H4 (cell line): ENCODE measurements around the gene STOML1. TPM values are rescaled to one million over a fixed set of nuclear protein-coding genes. Genes with fewer than 3 reads are reported as not detected.

Experiments
- DNase-seq: peaks from one replicate; pipeline ENCODE4 v3.0.0-alpha.2; 2015; ENCODE audit warnings: low spot score
- total RNA-seq: library from RNA; depleted of rRNA; stranded (reverse); fragments of >200 nt; shearing (Covaris generic); gene quantifications from 2 replicates; pipeline ENCODE4 v1.2.3, GENCODE V29; 2014

The STOML1 gene
- total RNA-seq, 1 experiment from 2014 or later: 6.7 TPM

DNA sequence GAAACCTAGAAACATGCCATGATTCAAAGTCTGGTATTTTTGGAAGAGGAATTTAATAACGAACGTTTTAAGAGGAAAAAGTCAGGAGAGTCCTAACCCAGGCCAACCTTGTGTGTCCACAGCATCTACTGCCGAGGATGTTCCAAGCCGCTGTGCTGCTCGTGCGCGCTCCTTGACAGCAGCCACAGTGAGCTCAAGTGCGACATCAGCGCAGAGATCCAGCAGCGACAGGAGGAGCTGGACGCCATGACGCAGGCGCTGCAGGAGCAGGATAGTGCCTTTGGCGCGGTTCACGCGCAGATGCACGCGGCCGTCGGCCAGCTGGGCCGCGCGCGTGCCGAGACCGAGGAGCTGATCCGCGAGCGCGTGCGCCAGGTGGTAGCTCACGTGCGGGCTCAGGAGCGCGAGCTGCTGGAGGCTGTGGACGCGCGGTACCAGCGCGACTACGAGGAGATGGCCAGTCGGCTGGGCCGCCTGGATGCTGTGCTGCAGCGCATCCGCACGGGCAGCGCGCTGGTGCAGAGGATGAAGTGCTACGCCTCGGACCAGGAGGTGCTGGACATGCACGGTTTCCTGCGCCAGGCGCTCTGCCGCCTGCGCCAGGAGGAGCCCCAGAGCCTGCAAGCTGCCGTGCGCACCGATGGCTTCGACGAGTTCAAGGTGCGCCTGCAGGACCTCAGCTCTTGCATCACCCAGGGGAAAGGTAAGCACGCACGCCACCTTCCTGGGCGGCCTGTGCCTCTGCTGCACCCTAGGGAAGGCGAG, 30.8 kb upstream of the STOML1 start:
- no peak for DNase-seq

DNA sequence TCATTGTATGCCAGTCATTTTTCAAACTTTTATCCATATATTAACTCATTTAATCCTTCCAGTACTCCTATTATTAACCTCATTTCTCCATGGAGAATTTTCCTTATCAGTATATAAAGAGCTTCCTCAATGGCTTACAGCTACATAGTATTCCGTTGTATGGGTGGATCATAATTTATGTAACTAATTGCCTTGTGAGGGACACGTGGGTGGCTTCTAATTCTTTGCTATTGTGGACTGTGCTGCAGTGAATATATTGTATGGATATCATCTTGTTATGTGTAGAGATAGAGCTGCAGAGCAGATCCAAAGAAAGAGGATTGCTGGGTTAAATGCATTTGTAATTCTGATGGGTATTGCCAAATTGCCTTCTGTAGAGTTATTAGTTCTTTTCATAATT, 27.6 kb upstream of the STOML1 start:
- DNase-seq: no peak

DNA sequence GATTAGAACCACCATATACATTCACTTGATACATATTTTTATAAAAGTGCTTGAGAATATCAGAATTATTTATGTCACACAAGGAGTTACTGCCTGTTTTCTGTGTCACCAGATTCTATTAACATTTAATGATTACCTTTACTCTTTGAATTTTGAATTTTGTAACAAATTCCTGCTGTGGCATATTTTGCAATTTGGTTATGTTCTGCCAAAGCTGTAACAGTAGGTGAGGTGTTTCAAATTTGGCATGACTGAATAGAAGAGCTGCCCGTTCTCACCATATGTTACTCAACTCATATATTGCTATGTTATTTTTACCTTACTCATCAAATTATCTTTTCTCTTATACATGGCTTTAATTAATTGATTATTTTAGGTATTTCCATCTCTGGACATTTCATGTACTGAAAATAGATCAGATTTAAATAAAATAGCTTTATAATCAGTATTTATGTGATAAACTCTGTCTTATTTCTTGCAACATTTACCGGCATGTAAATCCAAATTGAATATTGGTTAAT, 21.3 kb upstream of the STOML1 start:
- DNase-seq: no peak

DNA sequence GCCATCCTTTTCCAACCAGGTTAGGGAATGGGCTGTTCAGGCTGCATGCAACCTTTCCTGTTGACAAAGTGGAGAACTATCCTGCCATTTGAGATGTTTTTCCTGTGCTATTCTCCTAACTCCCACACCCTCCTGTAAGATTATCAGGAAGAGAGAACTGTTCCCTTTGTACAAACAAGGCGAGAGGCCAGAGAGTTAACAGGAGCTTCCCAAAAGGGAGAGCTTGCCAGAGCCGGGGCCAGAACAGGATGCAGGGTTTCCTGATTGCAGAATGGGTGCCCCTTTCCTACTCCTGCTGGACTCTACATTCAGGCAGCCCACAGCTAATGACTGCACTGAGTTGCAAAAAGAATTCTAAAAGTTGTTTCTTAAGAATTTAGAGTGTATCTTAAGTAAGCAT, 19.5 kb upstream of the STOML1 start:
- no peak for DNase-seq

DNA sequence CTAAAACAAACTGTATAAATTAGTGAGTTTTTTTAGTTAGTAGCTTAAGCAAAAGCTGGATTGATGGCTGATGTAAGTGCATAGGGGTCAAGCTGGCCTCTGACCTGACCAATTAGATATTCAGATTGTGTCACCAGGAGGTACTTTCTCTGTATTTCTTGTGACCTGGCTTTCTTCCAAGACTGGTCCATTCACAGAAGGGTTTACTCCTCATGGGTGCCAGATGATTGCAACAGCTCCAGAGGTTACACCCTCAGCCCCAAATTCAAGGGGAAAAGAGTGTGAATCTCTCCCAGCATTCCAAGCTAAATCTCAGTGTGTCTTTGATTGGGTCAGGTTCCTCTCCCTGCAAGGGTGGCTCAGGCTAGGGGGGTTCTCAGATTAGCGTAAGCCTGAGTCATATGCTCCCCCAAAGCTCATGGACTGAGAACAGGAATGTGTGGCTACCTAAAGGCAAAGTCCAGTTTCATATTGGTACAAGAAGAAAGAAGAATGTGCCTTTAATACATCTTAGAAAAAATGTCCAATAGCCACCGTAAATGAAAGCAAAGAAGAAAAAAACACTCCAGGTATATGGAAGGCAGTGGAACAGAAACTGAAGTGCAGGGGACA, 18.9 kb upstream of the STOML1 start:
- DNase-seq: no peak

DNA sequence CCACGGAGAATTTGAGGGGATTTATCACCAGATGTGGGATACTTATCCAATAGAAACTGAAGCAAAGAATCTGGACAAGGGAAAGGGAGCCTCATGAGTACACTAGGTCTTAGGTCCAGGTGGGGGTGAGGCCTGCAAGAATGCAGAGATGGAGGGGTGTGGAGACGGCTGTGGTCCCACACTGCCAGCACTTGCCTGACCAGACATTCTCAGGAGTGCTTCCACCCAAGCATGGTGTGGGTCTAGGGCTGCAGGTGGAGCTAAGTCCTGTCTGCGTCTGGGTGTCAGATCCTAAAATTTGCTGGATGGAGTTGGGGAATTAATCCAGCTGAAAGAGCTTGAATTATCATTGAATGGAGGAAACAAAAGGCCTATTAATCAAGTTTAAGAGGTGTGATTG, 16.8 kb upstream of the STOML1 start:
- no peak for DNase-seq

DNA sequence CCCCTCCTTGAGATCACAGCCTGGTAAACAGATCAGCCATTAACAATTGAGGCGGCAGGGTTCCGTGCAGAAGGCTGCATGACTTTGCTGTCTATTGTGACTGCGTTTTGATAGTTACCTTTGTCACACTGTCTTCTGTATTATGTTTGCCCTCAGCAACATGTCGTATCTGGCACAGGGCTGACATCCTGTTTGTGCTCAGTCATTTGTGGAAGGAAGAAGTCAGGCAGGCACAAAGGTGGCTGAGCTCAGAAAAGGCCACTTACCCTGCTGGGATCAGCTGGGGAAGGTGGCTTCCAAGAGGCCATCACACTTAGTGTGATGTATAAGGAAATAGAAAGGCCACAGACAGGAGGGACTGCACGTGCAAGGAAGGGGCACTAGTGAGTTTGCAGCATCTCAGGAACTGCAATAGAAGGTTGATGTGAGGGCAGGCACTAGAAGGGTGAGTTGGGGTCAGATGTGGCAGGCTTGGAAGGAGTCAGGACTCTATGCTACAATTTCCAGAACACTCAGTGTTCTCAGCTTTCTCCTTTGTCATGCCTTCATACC, 15.8 kb upstream of the STOML1 start:
- no peak for DNase-seq

DNA sequence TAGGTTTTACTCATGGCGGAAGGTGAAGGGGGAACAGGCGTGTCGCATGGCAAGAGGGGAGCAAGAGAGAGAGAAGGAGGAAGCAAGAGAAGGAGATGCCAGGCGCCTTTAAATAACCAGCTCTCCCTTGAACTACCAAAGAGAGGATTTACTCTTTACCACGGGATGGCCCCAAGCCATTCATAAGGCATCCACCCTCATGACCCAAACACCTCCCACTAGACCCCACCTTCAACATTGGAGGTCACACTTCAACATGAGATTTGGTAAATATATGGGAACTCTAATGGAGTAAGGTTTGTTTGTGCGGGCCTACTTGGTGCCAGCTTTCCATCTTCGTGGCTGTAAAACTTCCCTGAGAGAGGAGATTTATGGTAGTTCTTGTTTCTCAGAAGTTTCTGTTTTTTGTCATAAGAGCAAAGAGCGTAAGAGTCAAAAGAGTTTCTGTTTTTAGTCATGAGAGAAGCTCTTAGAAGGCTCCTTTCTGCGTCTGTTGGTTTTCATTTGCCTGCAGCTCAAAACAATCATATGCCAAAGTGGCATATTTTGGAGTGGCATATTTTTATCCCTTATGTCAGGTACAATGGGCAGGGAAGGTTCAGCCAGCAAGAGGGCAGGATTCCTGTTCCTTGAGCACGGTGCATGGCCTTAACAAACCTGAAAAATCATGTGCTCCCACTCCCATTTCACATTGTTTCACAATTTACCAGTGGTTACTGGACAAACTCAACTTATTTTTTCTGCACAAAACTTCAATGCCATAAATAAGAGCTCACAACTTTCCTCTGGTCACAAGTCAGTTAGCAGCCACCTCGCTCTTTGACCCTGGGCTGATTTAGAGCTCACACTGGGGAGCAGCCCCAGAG, 14.9 kb upstream of the STOML1 start:
- no peak for DNase-seq

DNA sequence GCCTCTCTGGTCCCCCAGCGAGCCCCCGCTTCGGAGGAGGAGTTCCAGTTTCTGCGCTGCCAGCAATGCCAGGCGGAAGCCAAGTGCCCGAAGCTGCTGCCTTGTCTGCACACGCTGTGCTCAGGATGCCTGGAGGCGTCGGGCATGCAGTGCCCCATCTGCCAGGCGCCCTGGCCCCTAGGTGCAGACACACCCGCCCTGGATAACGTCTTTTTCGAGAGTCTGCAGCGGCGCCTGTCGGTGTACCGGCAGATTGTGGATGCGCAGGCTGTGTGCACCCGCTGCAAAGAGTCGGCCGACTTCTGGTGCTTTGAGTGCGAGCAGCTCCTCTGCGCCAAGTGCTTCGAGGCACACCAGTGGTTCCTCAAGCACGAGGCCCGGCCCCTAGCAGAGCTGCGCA, 5.9 kb upstream of the STOML1 start:
- DNase-seq: no peak

DNA sequence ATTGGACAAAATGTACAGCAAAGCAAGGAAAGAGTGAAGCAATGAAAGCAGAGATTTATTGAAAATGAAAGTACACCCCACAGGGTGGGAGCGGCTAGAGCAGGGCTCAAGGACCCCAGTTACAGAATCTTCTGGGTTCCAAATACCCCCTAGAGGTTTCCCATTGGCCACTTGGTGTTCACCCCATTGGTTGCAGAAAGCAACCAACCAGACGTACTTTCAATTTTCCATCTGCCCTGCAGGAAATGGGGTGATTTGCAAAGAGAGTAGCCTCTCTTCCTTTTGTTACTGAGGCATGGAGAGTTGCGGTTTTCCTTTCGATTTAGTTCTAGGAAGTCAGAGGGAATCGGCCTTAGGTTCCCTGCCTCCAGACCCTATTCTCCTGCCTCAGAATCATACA, 4.8 kb upstream of the STOML1 start:
- DNase-seq: peak; percentile 80

DNA sequence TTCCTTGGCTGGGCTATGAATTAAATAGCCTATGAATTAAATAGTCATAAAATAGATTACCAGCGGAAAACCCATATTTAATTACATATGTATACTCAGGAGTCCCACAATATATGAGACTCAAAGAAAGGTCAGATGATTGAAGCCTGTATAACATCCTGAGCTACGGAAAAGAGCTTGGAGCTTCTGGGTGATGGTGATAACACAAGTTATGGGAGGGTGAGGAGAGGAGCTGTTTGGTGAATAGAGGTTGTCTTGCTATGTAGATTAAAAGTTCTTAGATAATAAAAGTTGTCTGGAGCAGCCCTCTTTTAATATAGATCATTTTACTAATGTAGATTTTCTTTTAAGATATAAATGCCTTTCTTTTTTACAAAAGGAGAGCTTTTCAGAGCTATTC, 4.2 kb upstream of the STOML1 start:
- DNase-seq: no peak

DNA sequence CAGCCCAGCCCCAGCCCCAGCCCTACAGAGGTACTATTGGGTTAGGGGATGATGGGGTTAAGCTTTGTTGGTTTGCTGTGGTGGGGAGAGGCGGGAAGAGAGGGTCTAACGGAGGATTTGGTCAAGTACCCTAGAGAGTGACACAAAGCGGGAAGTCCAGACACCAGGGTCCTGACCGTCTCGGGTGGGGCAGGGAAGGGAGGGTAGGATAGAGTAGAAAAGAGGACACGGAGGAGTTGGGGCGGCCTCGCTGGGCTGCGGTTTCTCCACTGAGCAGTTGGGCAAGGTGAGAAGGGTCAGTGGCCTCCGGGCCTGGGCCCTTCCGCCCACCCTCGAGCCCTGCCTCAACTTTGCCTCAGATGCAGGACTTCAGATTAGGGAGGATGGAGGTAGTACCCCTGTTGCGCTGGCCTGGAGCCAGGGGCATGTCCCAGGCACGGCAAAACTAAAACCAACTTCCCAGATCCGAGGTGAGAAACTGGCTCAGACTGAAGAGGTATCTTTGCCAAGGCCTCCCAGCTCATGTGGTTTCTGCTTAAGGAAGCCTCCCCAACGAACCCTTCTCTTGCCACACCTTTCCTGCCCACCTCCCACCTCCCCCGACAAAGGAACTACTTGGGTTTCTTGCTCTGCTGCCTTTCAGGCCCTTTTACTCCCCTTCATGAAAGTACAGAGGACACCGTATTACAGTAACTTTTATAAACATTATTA, 3.0 kb upstream of the STOML1 start:
- DNase-seq: no peak

DNA sequence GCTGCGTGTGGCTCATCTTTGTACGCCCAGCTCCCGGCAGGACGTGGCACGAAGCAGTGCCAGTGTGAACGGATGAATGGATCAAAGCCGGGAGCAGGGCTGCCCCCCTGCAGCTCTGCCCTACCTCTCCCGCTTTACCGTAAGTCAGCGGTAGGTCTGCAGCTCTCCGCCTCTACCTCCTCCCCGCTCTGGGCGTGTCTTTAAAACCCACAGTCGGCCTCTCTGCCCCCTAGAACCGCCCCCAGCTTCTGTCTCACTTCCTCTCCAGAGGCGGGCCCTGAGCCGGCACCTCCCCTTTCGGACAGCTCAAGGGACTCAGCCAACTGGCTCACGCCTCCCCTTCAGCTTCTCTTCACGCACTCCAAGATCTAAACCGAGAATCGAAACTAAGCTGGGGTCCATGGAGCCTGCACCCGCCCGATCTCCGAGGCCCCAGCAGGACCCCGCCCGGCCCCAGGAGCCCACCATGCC, 2.4 kb upstream of the STOML1 start, which contains the start of gene PML:
TSS of gene PML (plus strand) at position 304 of the 471 bp plus-strand sequence. CDS start at position 401, 97 bp downstream.
- peak; percentile 94 for DNase-seq

DNA sequence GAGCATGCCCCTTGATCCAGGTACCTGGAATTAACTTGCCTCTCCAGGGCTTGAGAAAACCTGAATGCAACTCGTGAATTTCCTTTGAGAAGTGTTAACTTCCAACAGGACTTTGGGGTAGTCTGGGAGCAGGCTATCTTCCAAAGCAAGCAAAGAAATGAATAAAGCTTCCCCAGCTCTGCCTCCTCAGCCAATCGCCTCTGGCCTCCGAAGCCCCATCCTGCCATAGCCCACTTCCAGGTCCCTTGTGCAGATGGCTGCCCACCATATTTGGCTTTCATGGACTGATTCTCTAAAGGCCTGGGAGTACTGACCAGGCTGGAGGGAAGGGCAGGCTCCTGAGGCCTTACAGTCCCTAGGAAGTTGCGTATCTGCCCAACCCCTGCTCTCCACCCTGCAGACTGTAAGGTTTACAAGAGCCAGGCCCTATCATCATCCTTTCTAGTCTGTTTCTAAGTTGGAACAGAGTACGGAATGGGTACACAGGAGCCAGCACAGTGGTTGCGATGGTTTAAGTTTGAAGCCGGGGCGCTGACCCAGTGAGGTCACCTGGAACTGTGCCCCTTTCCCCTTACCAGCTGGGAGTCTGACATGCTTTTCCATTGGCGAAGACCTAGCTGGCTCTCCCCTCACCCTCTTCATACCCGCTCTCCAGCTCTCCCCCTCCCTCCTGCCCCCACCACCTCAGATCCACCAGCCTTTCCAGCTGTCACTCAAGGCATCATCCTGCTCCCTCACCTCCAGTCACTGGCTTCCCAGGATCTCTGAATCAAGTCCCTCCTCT, 1.3 kb upstream of the STOML1 start:
- no peak for DNase-seq

DNA sequence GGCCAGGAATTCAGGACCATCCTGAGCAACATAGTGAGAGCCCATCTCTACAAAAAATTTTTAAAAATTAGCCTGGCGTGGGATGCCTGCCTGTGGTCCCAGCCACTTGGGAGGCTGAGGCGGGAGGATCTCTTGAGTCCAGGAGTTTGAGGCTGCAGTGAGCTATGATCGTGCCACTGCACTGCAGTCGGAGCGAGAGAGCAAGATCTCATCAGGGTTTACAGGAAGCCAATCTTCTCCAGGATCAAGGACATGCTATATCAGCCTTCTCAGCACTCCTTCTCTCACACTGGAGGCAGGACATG, 451 bp upstream of the STOML1 start:
- no peak for DNase-seq

DNA sequence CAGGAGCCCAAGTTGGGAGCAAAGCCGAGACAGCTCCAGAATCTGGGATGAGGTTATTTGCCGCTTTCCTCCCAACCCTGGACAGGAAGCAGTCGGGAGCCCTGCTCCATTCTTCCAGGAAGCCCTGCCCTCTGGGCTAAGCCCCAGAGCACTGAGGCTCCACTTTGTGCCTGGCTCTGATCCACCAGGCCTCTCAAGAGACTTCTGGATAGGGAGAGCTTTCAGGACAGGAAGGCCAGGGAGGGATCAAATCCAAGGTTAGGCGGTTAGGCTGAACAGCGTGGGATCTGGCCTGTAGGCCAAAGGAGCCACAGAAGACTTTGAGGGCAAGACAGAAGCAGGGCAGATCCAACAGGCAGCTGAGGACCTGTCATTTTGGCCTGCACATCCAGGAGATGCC, 835 bp downstream of the STOML1 start:
- DNase-seq: no peak

DNA sequence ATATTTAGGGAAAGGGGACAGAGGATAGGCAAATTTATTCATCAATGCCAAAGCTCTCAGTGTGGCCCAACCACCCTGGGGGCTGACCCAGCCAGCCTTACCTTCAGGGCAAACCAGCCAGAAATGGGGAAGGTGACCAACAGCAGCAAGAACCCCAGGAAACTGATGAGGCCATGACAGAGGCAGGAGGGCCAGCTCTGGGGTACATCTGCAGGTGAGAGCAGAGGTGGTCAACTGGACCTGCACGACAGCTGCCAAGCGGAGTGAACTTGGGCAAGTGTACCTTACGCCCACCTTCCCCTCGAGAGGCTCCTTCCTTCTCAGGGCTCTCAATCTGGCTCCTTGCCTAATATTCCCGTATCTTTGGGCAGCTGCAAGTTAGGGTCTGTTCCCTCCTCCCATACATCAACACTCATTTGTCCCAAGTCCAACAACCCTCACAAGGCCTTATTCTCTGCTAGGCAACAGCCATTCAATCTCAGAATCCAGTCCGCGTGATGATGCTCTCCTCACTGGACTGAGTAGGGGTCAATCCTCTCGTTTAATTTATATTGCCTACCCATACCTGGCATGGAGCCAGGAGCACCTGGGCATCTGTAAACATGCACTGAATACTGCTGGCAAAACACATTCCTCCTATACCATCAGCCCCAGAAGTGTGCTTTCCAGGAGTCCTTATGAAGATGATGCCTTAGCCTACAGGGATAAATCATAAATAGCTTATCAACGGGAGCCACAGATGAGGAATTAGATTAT, 1.7 kb downstream of the STOML1 start:
- DNase-seq: no peak

DNA sequence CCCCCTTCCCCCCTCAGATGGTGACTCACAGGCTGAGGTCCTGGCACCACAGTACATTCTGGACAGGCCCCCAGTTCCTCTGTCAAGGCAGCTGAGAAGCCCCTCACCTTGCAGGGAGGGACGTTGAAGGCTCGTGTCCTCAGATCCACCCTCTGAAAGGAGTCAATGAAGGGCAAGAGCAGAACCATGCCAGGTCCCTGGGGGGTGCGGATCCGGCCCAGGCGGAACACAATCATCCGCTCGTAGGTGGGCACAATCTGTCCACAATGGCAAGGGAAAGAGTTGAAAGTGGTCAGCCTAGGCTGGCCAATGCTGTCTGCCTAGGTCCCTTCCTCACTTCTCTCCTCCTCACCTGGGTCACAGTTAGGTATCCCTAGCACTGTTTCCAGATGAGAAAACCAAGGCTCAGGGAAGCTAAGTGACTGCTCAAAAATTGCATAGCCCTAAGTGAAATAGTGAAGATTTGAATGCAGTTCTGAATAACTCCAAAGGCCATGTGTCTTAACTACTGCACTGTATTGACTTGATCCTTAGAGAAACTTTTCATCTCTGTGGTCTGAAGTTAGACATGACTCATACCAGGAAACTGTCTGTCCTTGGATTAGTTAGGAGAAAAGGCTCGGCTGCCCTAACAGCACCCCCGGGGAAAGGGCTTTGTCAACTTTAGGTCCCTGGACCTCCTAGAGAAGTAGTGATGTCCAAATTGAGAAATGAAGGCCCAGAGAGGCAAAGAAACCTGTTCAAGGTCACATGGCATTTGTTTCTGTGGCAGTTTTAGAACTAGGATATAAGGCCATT, 2.9 kb downstream of the STOML1 start:
- DNase-seq: peak; percentile 65

DNA sequence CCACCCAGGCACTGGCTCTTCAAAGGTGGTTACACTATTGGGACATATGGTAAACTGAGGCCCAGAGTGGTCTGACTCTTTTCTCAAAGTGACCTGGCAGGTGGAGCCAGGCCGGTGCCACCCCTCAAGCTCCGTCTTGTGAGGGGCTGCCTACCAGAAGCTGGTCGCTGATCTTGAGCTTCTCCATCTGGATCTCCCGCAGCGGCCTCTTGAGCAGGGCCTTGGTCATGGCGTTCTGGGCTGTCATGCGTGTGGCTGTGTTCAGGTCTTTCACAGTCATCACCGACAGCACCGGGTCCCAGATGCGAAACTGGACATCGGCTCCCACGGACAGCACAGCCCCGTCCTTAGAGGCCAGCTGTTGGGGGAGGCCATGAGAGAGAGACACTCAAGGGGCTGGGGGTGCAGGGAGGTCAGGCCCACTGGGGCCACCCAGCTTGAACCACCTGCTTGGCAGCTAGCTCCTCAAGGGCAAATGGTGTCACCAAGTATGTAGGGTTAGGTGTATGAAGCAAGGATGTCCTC, 3.6 kb downstream of the STOML1 start:
- no peak for DNase-seq
